ENCODE measurements around the gene G3BP1. TPM values are rescaled to one million over a fixed set of nuclear protein-coding genes. Genes with fewer than 3 reads are reported as not detected.

The G3BP1 gene
- total RNA-seq, 1 experiment from 2014 or later, result 290 TPM

DNA sequence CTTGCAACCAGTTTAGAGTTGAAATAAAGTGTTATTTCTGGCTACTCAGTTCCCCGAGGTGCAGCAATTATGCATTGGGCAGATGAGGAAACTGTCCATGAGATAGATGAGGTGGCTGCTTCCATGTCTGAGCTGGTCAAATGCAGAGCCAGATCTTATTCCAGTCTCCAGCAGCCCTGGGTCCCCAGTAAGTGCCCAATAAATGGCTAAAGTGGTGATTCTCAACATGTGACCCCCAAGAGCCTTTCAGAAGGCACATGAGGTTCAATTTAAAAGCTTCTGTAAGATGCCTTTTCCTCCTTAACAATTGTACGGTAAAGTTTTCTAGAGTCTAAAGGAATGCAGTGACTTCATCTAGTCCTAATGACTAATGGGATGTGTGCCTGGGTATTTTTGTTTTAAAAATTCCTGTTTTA, 30.8 kb upstream of the G3BP1 start:
- H3K9me3 ChIP-seq (ENCODE audit: control insufficient read depth, insufficient read depth, low read depth, low read length), result no peaks in the 10 kb centered on the region
- peaks cover 45% of the 10 kb centered on the region for H3K4me1 ChIP-seq (ENCODE audit: control insufficient read depth, insufficient read depth, low read length)
- TF ChIP-seq REST (IDR thresholded peaks at IDR 0.05; ENCODE audit: insufficient read depth in 1 of 2, low read depth in 2 of 2, low read length in 1 of 2) (no peak), POLR2AphosphoS5 (IDR thresholded peaks at IDR 0.05; ENCODE audit: low read depth, low read length) (no peak), SIN3A (IDR thresholded peaks at IDR 0.05; ENCODE audit: borderline replicate concordance, insufficient read depth, low read depth, low read length) (no peak)
- TF ChIP-seq, protein P1, sequence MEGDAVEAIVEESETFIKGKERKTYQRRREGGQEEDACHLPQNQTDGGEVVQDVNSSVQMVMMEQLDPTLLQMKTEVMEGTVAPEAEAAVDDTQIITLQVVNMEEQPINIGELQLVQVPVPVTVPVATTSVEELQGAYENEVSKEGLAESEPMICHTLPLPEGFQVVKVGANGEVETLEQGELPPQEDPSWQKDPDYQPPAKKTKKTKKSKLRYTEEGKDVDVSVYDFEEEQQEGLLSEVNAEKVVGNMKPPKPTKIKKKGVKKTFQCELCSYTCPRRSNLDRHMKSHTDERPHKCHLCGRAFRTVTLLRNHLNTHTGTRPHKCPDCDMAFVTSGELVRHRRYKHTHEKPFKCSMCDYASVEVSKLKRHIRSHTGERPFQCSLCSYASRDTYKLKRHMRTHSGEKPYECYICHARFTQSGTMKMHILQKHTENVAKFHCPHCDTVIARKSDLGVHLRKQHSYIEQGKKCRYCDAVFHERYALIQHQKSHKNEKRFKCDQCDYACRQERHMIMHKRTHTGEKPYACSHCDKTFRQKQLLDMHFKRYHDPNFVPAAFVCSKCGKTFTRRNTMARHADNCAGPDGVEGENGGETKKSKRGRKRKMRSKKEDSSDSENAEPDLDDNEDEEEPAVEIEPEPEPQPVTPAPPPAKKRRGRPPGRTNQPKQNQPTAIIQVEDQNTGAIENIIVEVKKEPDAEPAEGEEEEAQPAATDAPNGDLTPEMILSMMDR (IDR thresholded peaks at IDR 0.05), result peak; percentile 40
- DNase-seq (ENCODE audit: low read depth, low spot score) (peak; percentile 42), ATAC-seq (peak; percentile 37)
- intact Hi-C loops (cut with micrococcal nuclease; ENCODE audit: unreplicated experiment), result loop anchor here (2.0 to 5.0 kb wide), 2 partner anchors 219 to 294 kb away; partner anchors contain the start of gene SLC36A1
- ChIA-PET POLR2A (no interaction called here), CTCF (interaction anchor here (0.5 to 3.9 kb wide), 9 partner anchors 12 to 572 kb away, joined by 3 to 39 read pairs (median 4); no protein-coding TSS in a partner anchor)
- H3K27me3 ChIP-seq (ENCODE audit: control insufficient read depth, insufficient read depth, low read length), result no peaks in the 10 kb centered on the region
- peaks cover 2% of the 10 kb centered on the region; the same call in 1 of the 2 replicates for H3K36me3 ChIP-seq (ENCODE audit: control insufficient read depth, insufficient read depth, low read length)
- H3K27ac ChIP-seq (ENCODE audit: low read length), result peak overlapping the region; percentile 90
- H3K4me3 ChIP-seq (ENCODE audit: low read depth in 2 of 2, low read length in 2 of 2), result no peak overlapping the region
- BruUV-seq (replicated peaks), result no TSS peak
- in situ Hi-C loops (cut with HindIII; ENCODE audit: low pct_unique_long_range_greater_than_20kb, low sequenced_read_pairs), result no loop called here

- in situ Hi-C loops (cut with HindIII; ENCODE audit: low pct_unique_long_range_greater_than_20kb, low sequenced_read_pairs), result no loop called here
- CTCF ChIA-PET, result interaction anchor here (0.7 to 3.9 kb wide), 3 partner anchors 33 to 90 kb away, joined by 3 to 39 read pairs (median 25); no protein-coding TSS in a partner anchor
- H3K4me1 ChIP-seq (ENCODE audit: control insufficient read depth, insufficient read depth, low read length), result peaks cover 45% of the 10 kb centered on the region
Measured at GRCh38 chr5:151741678-151742423, 29.9 kb upstream of the G3BP1 start.

More at GRCh38 chr5:151741678-151742423, 29.9 kb upstream of the G3BP1 start:
- intact Hi-C loops (cut with micrococcal nuclease; ENCODE audit: unreplicated experiment), result loop anchor here (1.0 to 5.0 kb wide), 3 partner anchors 83 to 295 kb away; partner anchors contain the start of gene SLC36A1
- peak overlapping the region; percentile 90 for H3K27ac ChIP-seq (ENCODE audit: low read length)
- H3K27me3 ChIP-seq (ENCODE audit: control insufficient read depth, insufficient read depth, low read length), result no peaks in the 10 kb centered on the region
- no peak; the same call in 1 of the 2 replicates for ATAC-seq
- POLR2A ChIA-PET, result interaction anchor here (0.7 kb wide), 1 partner anchor 15 kb away, joined by 3 read pairs; no protein-coding TSS in a partner anchor
- no peak overlapping the region for H3K4me3 ChIP-seq (ENCODE audit: low read depth in 2 of 2, low read length in 2 of 2)
- peaks cover 2% of the 10 kb centered on the region; the same call in 1 of the 2 replicates for H3K36me3 ChIP-seq (ENCODE audit: control insufficient read depth, insufficient read depth, low read length)
- TF ChIP-seq REST (IDR thresholded peaks at IDR 0.05; ENCODE audit: insufficient read depth in 1 of 2, low read depth in 2 of 2, low read length in 1 of 2) (no peak), SIN3A (IDR thresholded peaks at IDR 0.05; ENCODE audit: borderline replicate concordance, insufficient read depth, low read depth, low read length) (no peak), TCF7L2 (IDR thresholded peaks at IDR 0.05; ENCODE audit: low read depth, low read length) (no peak), POLR2AphosphoS5 (IDR thresholded peaks at IDR 0.05; ENCODE audit: low read depth, low read length) (no peak)
- TF ChIP-seq, protein P1 (IDR thresholded peaks at IDR 0.05), result no peak
- BruUV-seq (replicated peaks), result no TSS peak
- peak; percentile 74 for DNase-seq (ENCODE audit: low read depth, low spot score)
- no peaks in the 10 kb centered on the region for H3K9me3 ChIP-seq (ENCODE audit: control insufficient read depth, insufficient read depth, low read depth, low read length)

Measured in Panc1 (cell line).